Epithelial cell of proximal tubule (primary cell): ENCODE data around the gene MOXD1. TPM values are rescaled to one million over a fixed set of nuclear protein-coding genes. Genes with fewer than 3 reads are reported as not detected.

Source experiments
- DNase-seq: peaks from one replicate; pipeline ENCODE4 v3.0.0-alpha.2; 2011; ENCODE audit warnings: low read depth
- H3K4me3 ChIP-seq: 2 replicates; pipeline ENCODE4 v1.5.1; 2011; ENCODE audit warnings: low read depth, mild to moderate bottlenecking, low read length
- CTCF ChIP-seq: conservative IDR thresholded peaks from 2 replicates; pipeline ENCODE4 v1.5.1; 2012; ENCODE audit warnings: low read depth, mild to moderate bottlenecking, low read length
- total RNA-seq: library from RNA; depleted of rRNA; stranded (reverse); fragments of >200 nt; gene quantifications from 2 replicates; pipeline ENCODE4 v1.2.3, GENCODE V29; 2015

Gene MOXD1
- total RNA-seq, 1 donor from 2014 or later: 47.9 TPM

DNA sequence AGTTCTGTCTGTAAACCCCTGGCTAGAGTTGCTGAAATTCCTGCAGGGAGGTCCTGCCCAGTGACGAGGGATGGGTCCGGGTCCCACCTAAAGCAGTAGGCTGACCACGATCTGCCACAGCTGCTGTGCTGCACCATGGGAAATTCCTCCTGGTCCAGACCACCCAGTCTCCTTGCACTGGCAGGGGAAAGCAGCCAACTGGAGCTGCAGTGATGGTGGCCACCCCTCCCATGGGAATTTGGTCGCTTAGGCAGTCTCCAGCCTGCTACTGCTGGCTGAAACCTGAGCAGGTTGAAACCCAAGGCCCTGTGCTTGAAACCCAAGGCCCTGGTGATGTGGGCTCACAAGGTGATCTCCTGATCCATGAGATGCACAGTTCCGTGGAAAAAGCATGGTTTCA lies 23.9 kb upstream of the MOXD1 start:
- DNase-seq: no peak
- TF ChIP-seq CTCF: no peak
- no peak overlapping the region for H3K4me3 ChIP-seq

DNA sequence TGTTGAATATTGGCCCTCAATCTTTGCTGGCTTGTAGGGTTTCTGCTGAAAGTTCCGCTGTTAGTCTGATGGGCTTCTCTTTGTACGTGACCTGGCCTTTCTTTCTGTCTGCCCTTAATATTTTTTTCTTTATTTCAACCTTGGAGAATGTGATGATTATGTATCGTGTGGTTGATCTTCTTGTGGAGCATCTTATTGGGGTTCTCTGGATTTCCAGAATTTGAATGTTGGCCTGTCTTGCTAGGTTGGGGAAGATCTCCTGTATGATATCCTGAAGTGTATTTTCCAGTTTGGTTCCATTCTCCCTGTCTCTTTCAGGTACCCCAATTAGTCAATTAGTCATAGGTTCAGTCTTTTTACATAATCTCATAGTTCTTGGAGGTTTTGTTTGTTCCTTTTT lies 22.6 kb upstream of the MOXD1 start:
- DNase-seq: no peak
- TF ChIP-seq CTCF: no peak
- no peak overlapping the region for H3K4me3 ChIP-seq

DNA sequence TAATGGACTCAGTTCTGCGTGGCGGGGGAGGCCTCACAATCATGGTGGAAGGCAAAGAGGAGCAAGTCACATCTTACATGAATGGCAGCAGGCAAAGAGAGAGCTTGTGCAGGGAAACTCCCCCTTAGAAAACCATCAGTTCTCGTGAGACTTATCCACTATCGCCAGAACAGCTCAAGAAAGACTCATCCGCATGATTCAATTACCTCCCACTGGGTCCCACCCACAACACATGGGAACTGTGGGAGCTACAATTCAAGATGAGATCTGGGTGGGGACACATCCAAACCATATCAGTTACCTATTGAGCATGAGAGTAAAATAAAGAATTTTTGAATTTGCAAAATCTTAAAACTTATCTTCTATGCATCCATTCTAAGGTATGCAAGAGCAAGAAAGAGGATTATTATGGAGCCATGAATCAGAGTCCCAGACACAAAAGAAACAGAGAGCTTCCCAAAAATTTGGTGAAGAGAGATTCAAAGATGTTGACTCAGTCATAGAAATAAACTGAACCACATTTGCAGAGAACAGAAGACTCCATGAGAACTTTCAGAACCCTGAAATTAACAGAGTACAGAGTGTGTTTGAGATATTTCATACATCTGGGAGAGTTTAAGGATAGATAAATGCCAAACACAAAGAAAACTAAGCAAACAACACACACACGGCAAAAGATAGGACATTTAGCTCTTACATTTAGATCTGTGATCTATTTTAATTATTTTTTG lies 17.1 kb upstream of the MOXD1 start:
- no peak for TF ChIP-seq CTCF
- no peak for DNase-seq

DNA sequence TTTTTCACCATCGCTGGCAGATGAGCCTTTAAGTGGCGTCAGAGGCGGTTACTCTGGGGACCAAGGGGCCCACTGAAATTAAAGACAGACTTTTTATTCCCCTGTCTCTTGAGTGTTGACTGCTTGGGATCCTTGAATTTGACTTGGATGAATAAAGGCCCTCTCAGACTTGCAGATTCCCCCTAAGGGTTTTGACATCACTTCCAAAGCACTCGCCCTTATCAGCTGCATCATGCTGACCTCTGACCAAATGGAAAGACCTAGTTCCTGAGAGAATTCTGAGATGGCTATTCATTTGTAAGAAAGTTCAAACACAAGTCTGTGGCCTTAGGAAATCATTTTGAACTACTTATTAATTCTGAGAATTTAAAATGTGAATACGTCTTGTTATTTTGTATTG lies 13.5 kb upstream of the MOXD1 start:
- DNase-seq: no peak
- no peak for TF ChIP-seq CTCF
- no peak overlapping the region for H3K4me3 ChIP-seq

More for the DNA sequence above, 17.1 kb upstream of the MOXD1 start:
- H3K4me3 ChIP-seq: no peak overlapping the region

GRCh38 chr6:132414322-132414721 lies 13.0 kb upstream of the MOXD1 start:
- TF ChIP-seq CTCF: no peak
- no peak for DNase-seq
- H3K4me3 ChIP-seq: no peak overlapping the region

DNA sequence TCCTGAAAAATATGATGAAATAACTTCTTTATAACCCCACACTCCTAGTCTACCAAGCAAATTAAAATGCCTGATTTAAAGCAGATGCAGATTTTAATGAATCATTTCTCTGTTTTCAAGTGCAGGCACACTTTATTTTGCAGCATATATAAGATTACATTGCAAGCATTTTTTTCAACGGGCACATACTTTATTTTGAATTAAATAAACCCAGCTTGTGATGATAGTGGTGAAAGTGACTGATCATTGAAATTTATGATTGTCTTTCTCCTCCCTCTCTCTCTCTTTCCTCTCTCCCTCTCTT lies 12.2 kb upstream of the MOXD1 start:
- no peak overlapping the region for H3K4me3 ChIP-seq
- no peak for TF ChIP-seq CTCF
- no peak for DNase-seq

GRCh38 chr6:132412656-132413498 lies 11.6 kb upstream of the MOXD1 start:
- TF ChIP-seq CTCF: no peak
- H3K4me3 ChIP-seq: no peak overlapping the region
- no peak for DNase-seq
